SK-N-MC (cell line): Measurements from ENCODE around the gene USB1.

ENCODE experiments used
- EZH2 ChIP-seq: fragments of 200-600 bp; sonication (generic); IDR thresholded peaks from one replicate; pipeline ENCODE4 v1.6.1; 2017; ENCODE audit warnings: antibody characterized with exemption
- FOXP2 ChIP-seq: optimal IDR thresholded peaks from 2 replicates; pipeline ENCODE3; 2011; ENCODE audit warnings: mild to moderate bottlenecking, moderate library complexity; ENCODE audit not compliant: insufficient read depth; ENCODE audit errors: extremely low read length, control extremely low read depth
- POLR2AphosphoS5 ChIP-seq: IDR thresholded peaks from 2 replicates; pipeline ENCODE4 v1.6.1; 2012; ENCODE audit warnings: mild to moderate bottlenecking, low read depth, low read length, borderline replicate concordance

DNA sequence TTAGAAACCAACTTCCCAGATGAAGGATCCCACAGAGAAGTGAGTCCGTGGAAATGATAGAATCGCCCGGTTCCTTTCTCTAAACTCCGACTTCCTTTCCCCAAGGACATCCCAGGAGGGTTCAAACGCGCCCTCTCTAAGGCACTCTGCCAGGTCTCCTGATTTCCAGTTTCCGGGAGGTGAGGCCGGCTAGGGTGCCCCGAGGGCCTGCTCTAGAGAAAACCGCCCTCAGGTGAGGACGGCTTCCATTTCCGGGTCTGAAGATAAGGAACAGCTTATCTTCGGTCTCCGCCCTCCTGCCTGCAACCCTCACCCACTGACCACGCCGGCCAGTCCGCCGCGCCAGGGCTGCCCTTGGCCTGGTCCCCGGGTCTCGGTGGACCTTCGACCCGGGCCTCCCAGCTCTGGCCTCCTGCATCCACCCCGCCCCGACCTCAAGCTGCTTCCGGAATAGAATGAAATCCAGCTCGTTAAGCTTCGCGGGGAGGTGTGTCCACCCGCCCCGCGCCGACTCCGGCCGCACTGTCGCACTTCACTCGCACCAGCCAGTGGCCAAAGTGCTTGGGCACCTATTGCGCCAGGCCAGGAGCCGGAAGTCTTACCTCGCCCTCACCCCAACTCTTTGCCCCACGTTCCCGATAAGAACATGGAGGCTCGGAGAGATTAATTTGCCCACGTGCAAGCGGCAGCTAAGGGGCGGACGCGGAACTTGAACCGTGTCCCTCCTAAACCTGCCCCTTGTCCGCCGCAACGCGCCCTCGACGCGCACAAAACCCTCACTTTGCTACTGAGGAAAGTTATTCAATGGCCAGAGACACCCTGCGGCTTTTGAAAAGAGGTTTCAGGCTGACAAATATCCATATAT is 23.5 kb downstream of the USB1 start:
- TF ChIP-seq EZH2 (no peak), POLR2AphosphoS5 (no peak), FOXP2 (no peak)
